NOMO-1 treated with dmso at 0.1 percent for 144 hours (cell line): ENCODE measurements around the gene REXO4.

Experiments
- DNase-seq: peaks from one replicate; lab custom pipeline; 2025; ENCODE audit not compliant: unreplicated experiment; lab: John Stamatoyannopoulos, UW

The REXO4 gene

GRCh38 chr9:133369933-133370332, 47.9 kb downstream of the REXO4 start:
- DNase-seq: no peak

GRCh38 chr9:133369422-133369821, 48.4 kb downstream of the REXO4 start:
- DNase-seq: no peak

- DNase-seq: no peak
Measured at GRCh38 chr9:133368249-133368881, 49.4 kb downstream of the REXO4 start.

GRCh38 chr9:133367778-133368177, 50.0 kb downstream of the REXO4 start:
- DNase-seq: no peak

- no peak for DNase-seq
Measured at GRCh38 chr9:133367221-133367620, 50.6 kb downstream of the REXO4 start.

GRCh38 chr9:133366435-133366834, 51.4 kb downstream of the REXO4 start:
- no peak for DNase-seq

GRCh38 chr9:133362359-133363044, 55.3 kb downstream of the REXO4 start:
- no peak for DNase-seq

GRCh38 chr9:133361507-133362092, 56.2 kb downstream of the REXO4 start:
- no peak for DNase-seq

- DNase-seq: no peak
Measured at GRCh38 chr9:133360400-133361393, 57.1 kb downstream of the REXO4 start.

GRCh38 chr9:133359399-133360175, 58.2 kb downstream of the REXO4 start:
- DNase-seq: no peak

- no peak for DNase-seq
Measured at GRCh38 chr9:133357656-133358055, 60.2 kb downstream of the REXO4 start.

GRCh38 chr9:133356391-133357091, 61.3 kb downstream of the REXO4 start, which contains the start of the genes SURF1 and SURF2:
TSS of gene SURF1 (minus strand) at chr9:133356487. CDS start at chr9:133356453, 34 bp downstream.
TSS of gene SURF2 (plus strand) at chr9:133356550. CDS start at chr9:133356593, 43 bp downstream.
- DNase-seq: peak; percentile 57
